ENCODE data around the gene AP2B1. TPM values are rescaled to one million over a fixed set of nuclear protein-coding genes. Genes with fewer than 3 reads are reported as not detected.
"Not testable (repeated sequence)": the region's sequence is repeated elsewhere in the genome, so short reads cannot be mapped to it uniquely, and the experiment has no call there.

The AP2B1 gene
- total RNA-seq, 1 donor from 2014 or later, result 129 TPM

DNA sequence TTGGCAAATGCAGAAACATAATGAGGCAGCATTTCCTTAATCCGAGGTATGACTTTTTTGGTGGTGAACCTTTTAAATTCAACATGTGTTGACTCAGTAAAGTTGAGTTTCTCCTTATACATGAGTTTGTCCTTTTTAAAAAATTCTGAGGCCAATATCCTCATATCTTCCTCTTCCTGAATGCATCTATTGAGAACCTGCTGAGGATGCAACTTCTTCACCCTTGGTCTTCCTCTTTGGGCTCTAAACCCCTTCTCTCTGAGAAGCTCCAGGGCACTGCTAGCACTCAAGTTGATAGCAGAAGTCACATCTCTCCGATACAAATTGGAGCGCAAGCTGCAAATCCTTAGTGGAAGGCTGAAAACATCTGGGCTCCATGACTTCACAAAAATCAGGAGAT lies 29.8 kb upstream of the AP2B1 start:
- H3K27ac Mint-ChIP-seq, result no peak overlapping the region
- H3K4me3 Mint-ChIP-seq, result no peak overlapping the region
- DNase-seq (no peak), ATAC-seq (ENCODE audit: low read depth) (no peak)
- H3K4me1 Mint-ChIP-seq, result no peaks in the 10 kb centered on the region
- POLR2A ChIA-PET, result no interaction called here
- no peaks in the 10 kb centered on the region for H3K36me3 Mint-ChIP-seq (ENCODE audit: low read depth)
- TF ChIP-seq, protein P1, sequence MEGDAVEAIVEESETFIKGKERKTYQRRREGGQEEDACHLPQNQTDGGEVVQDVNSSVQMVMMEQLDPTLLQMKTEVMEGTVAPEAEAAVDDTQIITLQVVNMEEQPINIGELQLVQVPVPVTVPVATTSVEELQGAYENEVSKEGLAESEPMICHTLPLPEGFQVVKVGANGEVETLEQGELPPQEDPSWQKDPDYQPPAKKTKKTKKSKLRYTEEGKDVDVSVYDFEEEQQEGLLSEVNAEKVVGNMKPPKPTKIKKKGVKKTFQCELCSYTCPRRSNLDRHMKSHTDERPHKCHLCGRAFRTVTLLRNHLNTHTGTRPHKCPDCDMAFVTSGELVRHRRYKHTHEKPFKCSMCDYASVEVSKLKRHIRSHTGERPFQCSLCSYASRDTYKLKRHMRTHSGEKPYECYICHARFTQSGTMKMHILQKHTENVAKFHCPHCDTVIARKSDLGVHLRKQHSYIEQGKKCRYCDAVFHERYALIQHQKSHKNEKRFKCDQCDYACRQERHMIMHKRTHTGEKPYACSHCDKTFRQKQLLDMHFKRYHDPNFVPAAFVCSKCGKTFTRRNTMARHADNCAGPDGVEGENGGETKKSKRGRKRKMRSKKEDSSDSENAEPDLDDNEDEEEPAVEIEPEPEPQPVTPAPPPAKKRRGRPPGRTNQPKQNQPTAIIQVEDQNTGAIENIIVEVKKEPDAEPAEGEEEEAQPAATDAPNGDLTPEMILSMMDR (IDR thresholded peaks at IDR 0.05), result no peak
- no peaks in the 10 kb centered on the region for H3K9me3 Mint-ChIP-seq
- H3K27me3 Mint-ChIP-seq, result peaks cover 23% of the 10 kb centered on the region
- intact Hi-C loops (cut with micrococcal nuclease), result no loop called here
- CTCF ChIA-PET, result no interaction called here

DNA sequence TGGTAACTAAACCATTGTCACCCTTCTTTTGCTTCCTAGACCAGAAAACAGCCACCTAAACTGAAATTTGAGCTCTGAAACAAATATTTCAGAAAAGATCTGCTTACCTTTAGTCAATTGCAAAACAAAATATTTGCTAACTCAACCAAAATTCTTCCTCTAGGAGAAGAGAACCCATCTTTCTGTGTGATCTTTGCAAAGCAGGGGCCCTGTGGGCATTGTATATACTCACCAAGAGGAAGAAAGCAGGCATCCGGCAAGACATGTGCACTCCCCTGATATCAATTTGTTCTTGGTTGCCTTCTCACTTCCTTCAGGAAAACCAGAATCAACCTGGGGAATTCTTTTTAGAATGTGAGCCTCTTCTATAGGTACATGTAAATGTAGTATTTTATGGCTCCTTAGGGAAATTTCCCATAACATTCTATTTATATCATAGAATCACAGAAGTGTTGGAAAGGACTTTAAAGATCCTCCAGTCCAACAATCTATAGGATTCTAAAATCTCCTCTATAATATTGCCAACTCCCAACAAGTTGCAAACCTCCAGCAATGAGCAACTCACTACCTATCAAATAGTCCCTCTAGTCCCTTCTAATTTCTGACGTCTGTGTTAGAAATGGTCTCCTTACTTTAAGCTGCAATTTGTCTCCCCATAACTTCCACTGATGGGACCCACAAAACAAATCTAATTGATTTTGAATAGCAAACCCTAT lies 27.5 kb upstream of the AP2B1 start:
- CTCF ChIA-PET, result interaction anchor here (1.0 kb wide), 1 partner anchor 8 kb away, joined by 3 read pairs; no protein-coding TSS in a partner anchor
- TF ChIP-seq, protein P1 (IDR thresholded peaks at IDR 0.05), result no peak
- H3K4me1 Mint-ChIP-seq, result no peaks in the 10 kb centered on the region
- POLR2A ChIA-PET, result interaction anchor here (0.6 kb wide), 1 partner anchor 1789 kb away, joined by 3 read pairs; no protein-coding TSS in a partner anchor
- peaks cover 23% of the 10 kb centered on the region for H3K27me3 Mint-ChIP-seq
- DNase-seq (no peak), ATAC-seq (ENCODE audit: low read depth) (no peak)
- H3K4me3 Mint-ChIP-seq, result no peak overlapping the region
- no peaks in the 10 kb centered on the region for H3K9me3 Mint-ChIP-seq
- no peaks in the 10 kb centered on the region for H3K36me3 Mint-ChIP-seq (ENCODE audit: low read depth)
- H3K27ac Mint-ChIP-seq, result no peak overlapping the region
- intact Hi-C loops (cut with micrococcal nuclease), result no loop called here

DNA sequence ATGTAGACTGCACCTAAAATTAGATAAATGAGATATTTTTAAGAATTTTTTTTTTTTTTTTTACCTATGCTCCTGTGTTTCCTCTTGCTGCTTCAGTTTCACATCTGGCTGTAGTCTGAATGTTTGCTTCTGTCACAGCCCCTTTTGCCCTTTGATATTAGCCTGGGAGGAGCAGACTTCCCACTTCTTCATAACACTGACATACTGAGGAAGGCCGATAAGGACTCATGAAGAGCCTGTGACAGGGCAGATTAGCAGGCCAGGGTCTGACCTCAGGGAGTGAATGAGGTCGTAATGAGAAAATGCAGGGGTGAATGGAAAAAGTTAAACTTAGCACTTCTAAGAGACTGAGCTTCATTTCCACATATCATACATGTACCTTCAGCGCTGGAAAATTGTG lies 26.4 kb upstream of the AP2B1 start, which contains the start of gene SLFN14:
Gene SLFN14 (minus strand): TSS at position 117 of the 400 bp plus-strand sequence. CDS start 2,757 bp downstream, outside the sequence.
- intact Hi-C loops (cut with micrococcal nuclease), result no loop called here
- ChIA-PET POLR2A (no interaction called here), CTCF (no interaction called here)
- Mint-ChIP-seq H3K27ac (no peak within 1 kb of the TSS), H3K36me3 (ENCODE audit: low read depth) (no peaks in the 10 kb centered on the region), H3K27me3 (peaks cover 23% of the 10 kb centered on the region), H3K4me3 (no peak within 1 kb of the TSS), H3K4me1 (no peaks in the 10 kb centered on the region), H3K9me3 (no peaks in the 10 kb centered on the region)
- no peak for DNase-seq
- no peak for ATAC-seq (ENCODE audit: low read depth)
- TF ChIP-seq, protein P1 (IDR thresholded peaks at IDR 0.05), result no peak

DNA sequence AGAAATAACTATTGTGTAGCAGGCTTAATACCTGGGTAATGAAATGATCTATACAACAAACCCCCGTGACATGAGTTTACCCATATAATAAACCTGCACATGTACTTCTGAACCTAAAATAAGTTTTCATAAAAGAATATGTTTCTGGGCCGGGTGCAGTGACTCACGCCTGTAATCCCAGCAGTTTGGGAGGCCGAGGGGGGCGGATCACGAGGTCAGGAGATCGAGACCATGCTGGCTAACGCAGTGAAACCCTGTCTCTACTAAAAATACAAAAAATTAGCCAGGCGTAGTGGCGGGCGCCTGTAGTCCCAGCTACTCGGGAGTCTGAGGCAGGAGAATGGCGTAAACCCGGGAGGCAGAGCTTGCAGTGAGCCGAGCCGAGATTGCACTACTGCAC lies 23.9 kb upstream of the AP2B1 start:
- DNase-seq; H3K9me3 Mint-ChIP-seq; H3K36me3 Mint-ChIP-seq (ENCODE audit: low read depth); H3K4me3 Mint-ChIP-seq; ATAC-seq (ENCODE audit: low read depth); intact Hi-C loops (cut with micrococcal nuclease); CTCF ChIA-PET; H3K27ac Mint-ChIP-seq; H3K4me1 Mint-ChIP-seq: not testable (repeated sequence)
- peaks cover 16% of the 10 kb centered on the region for H3K27me3 Mint-ChIP-seq
- POLR2A ChIA-PET, result interaction anchor here (0.7 kb wide), 2 partner anchors 116 to 1039 kb away, joined by 3 read pairs; no protein-coding TSS in a partner anchor

DNA sequence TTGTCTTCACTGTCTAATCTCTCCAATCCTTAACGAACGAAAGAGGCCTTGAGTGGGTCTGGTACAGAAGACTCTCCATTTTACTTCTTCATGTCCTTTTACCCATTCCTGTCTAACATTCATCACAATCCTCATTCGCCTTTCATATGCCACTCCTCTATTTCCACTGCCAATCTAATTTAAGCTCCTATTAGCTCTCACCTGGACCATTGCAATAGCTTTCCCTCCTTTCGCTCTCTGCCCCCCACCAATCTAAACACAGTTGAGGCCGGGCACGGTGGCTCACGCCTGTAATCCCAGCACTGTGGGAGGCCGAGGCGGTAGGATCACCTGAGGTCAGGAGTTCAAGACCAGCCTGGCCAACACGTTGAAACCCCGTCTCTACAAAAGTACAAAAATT lies 20.2 kb upstream of the AP2B1 start:
- Mint-ChIP-seq H3K27ac (peak overlapping the region; percentile 24), H3K36me3 (ENCODE audit: low read depth) (peaks cover 8% of the 10 kb centered on the region), H3K4me3 (peak overlapping the region; percentile 96), H3K27me3 (peaks cover 2% of the 10 kb centered on the region), H3K9me3 (no peaks in the 10 kb centered on the region), H3K4me1 (peaks cover 25% of the 10 kb centered on the region)
- POLR2A ChIA-PET, result interaction anchor here (1.5 to 3.8 kb wide), 2 partner anchors 11 to 21 kb away, joined by 7 to 49 read pairs; partner anchors contain the start of genes AP2B1 and PEX12
- no peak for ATAC-seq (ENCODE audit: low read depth)
- intact Hi-C loops (cut with micrococcal nuclease), result no loop called here
- CTCF ChIA-PET, result no interaction called here
- DNase-seq, result no peak
- TF ChIP-seq, protein P1 (IDR thresholded peaks at IDR 0.05), result no peak

All from activated B cell treated with CpG ODN at 0.5 μM for 24 hours (primary cell).